AG10803 (cell line): ENCODE measurements around the gene DALRD3.

ENCODE experiments used
- DNase-seq: peaks from one replicate; pipeline ENCODE4 v3.0.0; 2010; ENCODE audit warnings: low read depth
- H3K4me3 ChIP-seq: 2 replicates; pipeline ENCODE4 v1.5.1; 2011; ENCODE audit warnings: mild to moderate bottlenecking, low read length, control low read depth
- TF ChIP-seq, protein P1 (sequence below): conservative IDR thresholded peaks from 2 replicates; pipeline ENCODE4 v1.5.1; 2011; ENCODE audit warnings: mild to moderate bottlenecking, low read length, control low read depth, inconsistent platforms

The DALRD3 gene

GRCh38 chr3:48970586-48970985 is 47.8 kb downstream of the DALRD3 start:
- H3K4me3 ChIP-seq, result no peak overlapping the region
- TF ChIP-seq, protein P1, sequence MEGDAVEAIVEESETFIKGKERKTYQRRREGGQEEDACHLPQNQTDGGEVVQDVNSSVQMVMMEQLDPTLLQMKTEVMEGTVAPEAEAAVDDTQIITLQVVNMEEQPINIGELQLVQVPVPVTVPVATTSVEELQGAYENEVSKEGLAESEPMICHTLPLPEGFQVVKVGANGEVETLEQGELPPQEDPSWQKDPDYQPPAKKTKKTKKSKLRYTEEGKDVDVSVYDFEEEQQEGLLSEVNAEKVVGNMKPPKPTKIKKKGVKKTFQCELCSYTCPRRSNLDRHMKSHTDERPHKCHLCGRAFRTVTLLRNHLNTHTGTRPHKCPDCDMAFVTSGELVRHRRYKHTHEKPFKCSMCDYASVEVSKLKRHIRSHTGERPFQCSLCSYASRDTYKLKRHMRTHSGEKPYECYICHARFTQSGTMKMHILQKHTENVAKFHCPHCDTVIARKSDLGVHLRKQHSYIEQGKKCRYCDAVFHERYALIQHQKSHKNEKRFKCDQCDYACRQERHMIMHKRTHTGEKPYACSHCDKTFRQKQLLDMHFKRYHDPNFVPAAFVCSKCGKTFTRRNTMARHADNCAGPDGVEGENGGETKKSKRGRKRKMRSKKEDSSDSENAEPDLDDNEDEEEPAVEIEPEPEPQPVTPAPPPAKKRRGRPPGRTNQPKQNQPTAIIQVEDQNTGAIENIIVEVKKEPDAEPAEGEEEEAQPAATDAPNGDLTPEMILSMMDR, result no peak
- no peak for DNase-seq

DNA sequence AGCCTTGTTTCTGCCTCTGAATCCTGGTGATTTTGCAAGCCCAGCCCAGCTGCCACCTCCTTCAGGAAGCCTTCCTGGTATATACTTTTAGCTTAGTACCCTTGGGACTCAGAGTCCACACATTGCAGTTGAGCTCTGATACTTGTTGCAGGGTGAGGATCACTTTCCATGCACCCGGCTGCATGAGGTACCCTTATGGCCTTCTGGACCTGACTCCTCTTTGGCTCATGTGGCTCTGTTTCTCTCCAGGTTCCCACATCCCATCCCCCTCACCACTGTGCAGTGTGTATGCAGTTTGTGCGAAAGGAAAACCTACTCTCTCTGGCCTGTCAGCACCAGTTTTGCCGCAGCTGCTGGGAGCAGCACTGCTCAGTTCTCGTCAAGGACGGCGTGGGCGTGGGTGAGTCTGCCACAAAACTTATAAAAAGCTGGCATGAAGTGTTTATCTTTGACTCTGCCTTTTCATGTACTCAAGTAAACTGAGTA is 51.5 kb downstream of the DALRD3 start:
- TF ChIP-seq, protein P1, result no peak
- H3K4me3 ChIP-seq, result no peak overlapping the region
- DNase-seq, result no peak

DNA sequence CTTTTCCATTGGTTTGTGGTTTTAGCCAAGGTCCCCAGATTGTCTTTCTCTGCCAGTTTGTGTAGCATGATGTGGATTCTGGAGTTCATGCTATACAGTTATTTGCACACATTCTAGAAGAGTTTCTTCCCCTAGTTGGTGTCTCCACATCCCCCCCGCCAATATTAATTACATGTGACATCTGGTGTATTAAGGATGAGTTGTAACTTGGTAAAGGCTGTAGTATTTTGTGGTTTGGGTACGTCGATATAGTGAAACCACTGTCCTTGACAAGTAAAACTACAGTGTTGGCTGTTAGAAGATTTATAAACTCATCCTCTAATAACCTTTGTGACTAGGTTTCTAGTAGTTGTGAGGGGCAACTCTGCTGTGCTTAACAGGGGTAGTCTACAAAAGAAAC is 52.0 kb downstream of the DALRD3 start:
- TF ChIP-seq, protein P1, result no peak
- no peak for DNase-seq
- no peak overlapping the region for H3K4me3 ChIP-seq
